H1 (cell line): ENCODE measurements around the gene INHBB. TPM values are rescaled to one million over a fixed set of nuclear protein-coding genes. Genes with fewer than 3 reads are reported as not detected.
A peak's percentile ranks its signal among the peaks of the same experiment; 100 is the strongest.

Source experiments
- CTCF ChIA-PET: fragments of 300-600 bp; sonication (Branson Sonifier 250); formaldehyde crosslinking; loops from one replicate; lab custom pipeline; 2021; ENCODE audit not compliant: partially characterized antibody; lab: Charles Lee
- POLR2A ChIA-PET: fragments of 300-600 bp; sonication (Branson Sonifier 250); formaldehyde crosslinking; loops from one replicate; lab custom pipeline; 2021; ENCODE audit warnings: inconsistent platforms; ENCODE audit not compliant: partially characterized antibody; lab: Charles Lee
- DNase-seq, 2 experiments: peaks; one replicate each; pipeline versions ENCODE4 v3.0.0 to v3.0.0-alpha.2; 2010 to 2022; ENCODE audit warnings: low spot score in 2 of 2, low read depth in 1 of 2, mixed read lengths in 1 of 2
- FAIRE-seq: peaks from 2 replicates; lab custom pipeline; 2011; peaks lifted over from hg19 to GRCh38; lab: Jason Lieb, UNC
- H2AFZ ChIP-seq: 2 replicates; pipeline ENCODE4 v1.8.1; 2012; ENCODE audit warnings: low read length, inconsistent platforms
- H2AK5ac ChIP-seq: 2 replicates; pipeline ENCODE4 v1.6.1; 2013; ENCODE audit warnings: low read depth, low read length
- H2BK120ac ChIP-seq: replicated peaks from 2 replicates; pipeline ENCODE3; 2013; ENCODE audit warnings: low read depth, low read length, inconsistent platforms
- H2BK12ac ChIP-seq: 2 replicates; pipeline ENCODE4 v1.6.1; 2013; ENCODE audit warnings: low read depth, low read length
- H2BK15ac ChIP-seq: 2 replicates; pipeline ENCODE4 v1.6.1; 2013; ENCODE audit warnings: low read length
- H2BK20ac ChIP-seq: 2 replicates; pipeline ENCODE4 v1.6.1; 2013; ENCODE audit warnings: low read length
- H2BK5ac ChIP-seq: 2 replicates; pipeline ENCODE4 v1.6.1; 2013; ENCODE audit warnings: low read depth, low read length
- H3K14ac ChIP-seq: 2 replicates; pipeline ENCODE4 v1.6.1; 2013; ENCODE audit warnings: inconsistent platforms; ENCODE audit not compliant: insufficient read length
- H3K18ac ChIP-seq: 2 replicates; pipeline ENCODE4 v1.6.1; 2013; ENCODE audit warnings: low read length; ENCODE audit errors: extremely low read depth
- H3K23ac ChIP-seq: 2 replicates; pipeline ENCODE4 v1.6.1; 2013; ENCODE audit warnings: inconsistent platforms; ENCODE audit not compliant: insufficient read length
- H3K23me2 ChIP-seq: 2 replicates; pipeline ENCODE4 v1.6.1; 2013; ENCODE audit warnings: low read depth, low read length
- H3K27ac ChIP-seq: 2 replicates; pipeline ENCODE4 v1.6.1; 2011; ENCODE audit warnings: low read depth, low read length, inconsistent platforms
- H3K27me3 ChIP-seq, 4 experiments: replicated peaks in 1 of 4; 1 replicate in 1 of 4; 2 replicates in 3 of 4; pipeline versions ENCODE4 v1.6.1 to v1.8.1; 2011 to 2013; ENCODE audit warnings: low read length in 3 of 4, mild to moderate bottlenecking in 3 of 4, inconsistent platforms in 2 of 4, mixed read lengths in 2 of 4, moderate library complexity in 1 of 4; ENCODE audit not compliant: control insufficient read depth in 3 of 4, insufficient read depth in 3 of 4; ENCODE audit errors: extremely low read depth in 1 of 4
- H3K36me3 ChIP-seq, 4 experiments: 2 replicates each; pipeline versions ENCODE4 v1.6.1 to v1.8.1; 2011 to 2013; ENCODE audit warnings: mild to moderate bottlenecking in 4 of 4, low read length in 3 of 4, moderate library complexity in 2 of 4, control low read depth in 1 of 4, inconsistent platforms in 1 of 4; ENCODE audit not compliant: insufficient read depth in 4 of 4, control insufficient read depth in 2 of 4
- H3K4ac ChIP-seq: replicated peaks from 2 replicates; pipeline ENCODE3; 2013; ENCODE audit warnings: low read length, low read depth, mixed read lengths, inconsistent platforms; ENCODE audit not compliant: insufficient read length
- H3K4me1 ChIP-seq, 4 experiments: replicated peaks in 1 of 4; 1 replicate in 1 of 4; 2 replicates in 3 of 4; pipeline versions ENCODE4 v1.6.1 to v1.8.1; 2011 to 2013; ENCODE audit warnings: low read length in 3 of 4, inconsistent platforms in 2 of 4, mixed read lengths in 1 of 4; ENCODE audit not compliant: insufficient read depth in 4 of 4, control insufficient read depth in 3 of 4
- H3K4me2 ChIP-seq, 2 experiments: 2 replicates each; pipeline versions ENCODE4 v1.6.1 to v1.8.1; 2011 to 2013; ENCODE audit warnings: low read depth in 2 of 2, low read length in 2 of 2, control low read depth in 1 of 2, inconsistent platforms in 1 of 2, mild to moderate bottlenecking in 1 of 2; ENCODE audit not compliant: insufficient read depth in 1 of 2
- H3K4me3 ChIP-seq, 4 experiments: fragments of 200-600, 300-600 bp in 1 of 4; sonication (generic), shearing (Covaris generic), sonication (Bioruptor Twin) in 1 of 4; 2 replicates each; pipeline versions ENCODE4 v1.5.1 to v1.8.1; 2011 to 2016; ENCODE audit warnings: low read length in 4 of 4, low read depth in 3 of 4, control low read depth in 2 of 4, inconsistent platforms in 2 of 4, mild to moderate bottlenecking in 2 of 4, mixed read lengths in 1 of 4, moderate library complexity in 1 of 4; ENCODE audit not compliant: insufficient read depth in 2 of 4; ENCODE audit errors: extremely low read depth in 1 of 4
- H3K56ac ChIP-seq: replicated peaks from 2 replicates; pipeline ENCODE3; 2013; ENCODE audit warnings: low read depth, mild to moderate bottlenecking, mixed read lengths, low read length, inconsistent platforms; ENCODE audit not compliant: insufficient read length
- H3K79me1 ChIP-seq: 2 replicates; pipeline ENCODE4 v1.6.1; 2013; ENCODE audit warnings: low read depth, low read length, control low read depth
- H3K79me2 ChIP-seq, 2 experiments: 2 replicates each; pipeline versions ENCODE4 v1.6.1 to v1.8.1; 2012 to 2013; ENCODE audit warnings: low read length in 2 of 2, mild to moderate bottlenecking in 2 of 2, inconsistent platforms in 1 of 2; ENCODE audit not compliant: insufficient read depth in 2 of 2, control insufficient read depth in 1 of 2
- H3K9ac ChIP-seq, 4 experiments: replicated peaks in 1 of 4; 1 replicate in 1 of 4; 2 replicates in 3 of 4; pipeline versions ENCODE4 v1.6.1 to v1.8.1; 2011 to 2013; ENCODE audit warnings: low read depth in 3 of 4, low read length in 3 of 4, control low read depth in 2 of 4, mild to moderate bottlenecking in 2 of 4, moderate library complexity in 2 of 4, inconsistent platforms in 1 of 4; ENCODE audit errors: extremely low read depth in 1 of 4
- H3K9me3 ChIP-seq, 2 experiments: 2 replicates each; pipeline versions ENCODE4 v1.6.1 to v1.8.1; 2012 to 2013; ENCODE audit warnings: mild to moderate bottlenecking in 2 of 2, moderate library complexity in 2 of 2, control low read depth in 1 of 2, inconsistent platforms in 1 of 2, low read depth in 1 of 2, low read length in 1 of 2, mixed read lengths in 1 of 2; ENCODE audit not compliant: insufficient read depth in 2 of 2
- H4K20me1 ChIP-seq, 2 experiments: replicated peaks in 1 of 2; 2 replicates each; pipeline versions ENCODE3 to v1.8.1; 2011 to 2013; ENCODE audit warnings: inconsistent platforms in 2 of 2, low read length in 2 of 2, mild to moderate bottlenecking in 1 of 2; ENCODE audit not compliant: insufficient read depth in 2 of 2, control insufficient read depth in 1 of 2
- H4K5ac ChIP-seq: 2 replicates; pipeline ENCODE4 v1.6.1; 2013; ENCODE audit warnings: low read length, low read depth, mixed read lengths, inconsistent platforms; ENCODE audit not compliant: insufficient read length
- H4K8ac ChIP-seq: 2 replicates; pipeline ENCODE4 v1.8.0; 2013; ENCODE audit warnings: mild to moderate bottlenecking, moderate library complexity, low read length, inconsistent platforms; ENCODE audit not compliant: insufficient read depth; ENCODE audit errors: extremely low read depth
- H4K91ac ChIP-seq: replicated peaks from 2 replicates; pipeline ENCODE3; 2013; ENCODE audit warnings: low read length, mixed read lengths, inconsistent platforms; ENCODE audit not compliant: insufficient read length
- CEBPB ChIP-seq: IDR thresholded peaks from 2 replicates; pipeline ENCODE4 v1.6.1; 2012; ENCODE audit warnings: low read depth, low read length
- RNF2 ChIP-seq: fragments of 200-900, 300-1000 bp; sonication (generic); IDR thresholded peaks from 2 replicates; pipeline ENCODE4 v1.7.1; 2016; ENCODE audit warnings: borderline replicate concordance, low read depth, mild to moderate bottlenecking, antibody characterized with exemption, low read length; ENCODE audit not compliant: poor library complexity, severe bottlenecking; ENCODE audit errors: missing control alignments
- WGBS, 2 experiments: shearing (Covaris generic) in 1 of 2; methylation state at CpG; one replicate each; pipeline versions ENCODE4 v1.1.6 to v1.1.7; 2013 to 2015; ENCODE audit warnings: low lambda C conversion rate in 2 of 2, mixed read lengths in 2 of 2, inconsistent platforms in 1 of 2, low coverage in 1 of 2, missing lambda C conversion rate in 1 of 2; ENCODE audit not compliant: insufficient replicate concordance in 2 of 2, insufficient coverage in 1 of 2, insufficient read length in 1 of 2; ENCODE audit errors: extremely low coverage in 1 of 2, missing lambda C conversion rate in 1 of 2; 5-methylcytosine and 5-hydroxymethylcytosine counted together
- polyA plus RNA-seq, 7 experiments: library from polyadenylated mRNA; depleted of rRNA in 3 of 7; stranded (reverse) in 5 of 7; unstranded in 2 of 7; fragments of >200 nt in 5 of 7; fragments of 200-250 nt in 2 of 7; gene quantifications; 1 replicate in 5 of 7; 2 replicates in 1 of 7; 4 replicates in 1 of 7; pipeline versions ENCODE4 v1.2.1 to v1.2.3, GENCODE V29; 2011 to 2013; ENCODE audit warnings: missing spikeins in 2 of 7, mixed read lengths in 2 of 7
- total RNA-seq: library from RNA; stranded (reverse); fragmentation: NEBNext Ultra II Directional; extraction: Animal tissue kit (Norgen Biotek cat#: 25700); gene quantifications from 2 replicates; pipeline ENCODE4 v1.2.1, GENCODE V29; 2021

INHBB gene
- total and polyA plus RNA-seq, 2 of the 8 experiments (the other 6 are each of a cell fraction or from before 2014, with no cell fraction given), result 0.30 to 0.32 TPM

DNA sequence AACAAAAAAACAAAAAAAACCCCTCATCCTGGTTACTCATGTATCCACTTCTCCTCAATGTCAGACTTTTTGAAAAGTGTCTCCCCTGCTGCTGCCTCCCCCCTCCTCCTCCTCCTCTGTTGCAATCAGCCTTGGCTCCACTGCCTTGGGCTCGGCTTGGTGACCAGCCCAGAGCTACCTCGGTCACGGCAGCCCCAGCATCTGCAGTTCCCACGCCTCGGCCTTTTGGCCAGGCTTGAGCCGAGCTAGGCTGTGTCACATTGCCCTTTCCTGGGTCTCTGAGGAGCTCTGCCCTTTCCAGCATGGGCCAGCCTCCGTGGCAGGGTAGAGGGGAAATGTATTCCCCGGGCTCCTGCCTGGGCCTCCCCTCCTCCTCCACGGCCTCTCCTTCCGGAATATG is 22.7 kb upstream of the INHBB start:
- H3K79me2 ChIP-seq, result no peaks in the 10 kb centered on the region
- no peak overlapping the region for H3K4me2 ChIP-seq
- no peak overlapping the region for H3K27ac ChIP-seq
- no peak overlapping the region for H2BK5ac ChIP-seq
- no peak overlapping the region for H3K14ac ChIP-seq
- ChIA-PET CTCF (interaction anchor here (0.6 to 6.5 kb wide), 7 partner anchors 10 to 368 kb away, joined by 3 to 48 read pairs (median 6); no protein-coding TSS in a partner anchor), POLR2A (no interaction called here)
- H4K8ac ChIP-seq, result no peak overlapping the region
- no peak overlapping the region for H2AFZ ChIP-seq
- H4K5ac ChIP-seq, result no peak overlapping the region
- H3K4ac ChIP-seq, result no peak overlapping the region
- H2BK12ac ChIP-seq, result no peak overlapping the region
- 91% methylated on average over 10 of the region's 10 CpGs; no CpG with 5 or more reads in 1 of the 2 experiments for WGBS, 2 experiments
- H3K23ac ChIP-seq, result no peak overlapping the region
- H3K36me3 ChIP-seq, result no peaks in the 10 kb centered on the region
- no peak overlapping the region for H2BK15ac ChIP-seq
- FAIRE-seq (no peak), DNase-seq (no peak)
- H3K9me3 ChIP-seq, result no peaks in the 10 kb centered on the region
- H3K23me2 ChIP-seq, result no peaks in the 10 kb centered on the region; the same call in 1 of the 2 replicates
- H3K56ac ChIP-seq, result no peak overlapping the region
- H3K18ac ChIP-seq, result no peak overlapping the region
- no peak for TF ChIP-seq RNF2
- TF ChIP-seq CEBPB, result peak; percentile 44; the same call in 1 of the 2 replicates
- peaks cover 0 to 2% (median 0%) of the 10 kb centered on the region in 4 experiments; a peak in 3 of 7 replicates for H3K27me3 ChIP-seq
- no peaks in the 10 kb centered on the region; a peak in 1 of 7 replicates for H3K4me1 ChIP-seq
- H4K20me1 ChIP-seq, result no peaks in the 10 kb centered on the region
- H3K9ac ChIP-seq, result no peak overlapping the region
- no peak overlapping the region for H4K91ac ChIP-seq
- H3K4me3 ChIP-seq, result no peak overlapping the region
- no peak overlapping the region for H2AK5ac ChIP-seq
- H2BK120ac ChIP-seq, result no peak overlapping the region
- no peak overlapping the region for H2BK20ac ChIP-seq
- H3K79me1 ChIP-seq, result no peaks in the 10 kb centered on the region
